Spleen (tissue), 7 donors: ENCODE results near the gene TBC1D22A.

ENCODE experiments used
- CTCF ChIP-seq, 11 experiments: fragments of 200-600 bp in 7 of 11; fragments of 450-650 bp in 4 of 11; sonication (generic) in 4 of 11; IDR thresholded peaks in 8 of 11; conservative IDR thresholded peaks in 3 of 11; 1 replicate in 7 of 11; 2 replicates in 4 of 11; pipeline versions ENCODE4 v1.4.0 to v1.8.0; 2016 to 2021; ENCODE audit warnings: antibody characterized with exemption in 11 of 11, inconsistent platforms in 4 of 11, mild to moderate bottlenecking in 1 of 11
- POLR2AphosphoS5 ChIP-seq, 3 donors: sonication (generic); formaldehyde crosslinking; IDR thresholded peaks; one replicate each; pipeline ENCODE4 v1.5.1; 2017; ENCODE audit warnings: antibody characterized with exemption in 3 of 3
- donor health status: DM: no; HTN: no; CAD: no; lungs with moderate emphysema.
- donor health status: DM: no; HTN: no; CAD: no.
- donor health status: DM: no; HTN: no; CAD: no.

- TF ChIP-seq CTCF (IDR thresholded peaks at IDR 0.05 in 8 of 11, conservative IDR thresholded peaks at IDR 0.05 in 3 of 11) (no peak), POLR2AphosphoS5 (IDR thresholded peaks at IDR 0.05) (no peak)
Observed at GRCh38 chr22:47023871-47024270, 261.4 kb downstream of the TBC1D22A start.
